Right hindlimb (tissue), 1 donor: ENCODE results near the gene TMED9.
A peak's percentile ranks its signal among the peaks of the same experiment; 100 is the strongest.
"Not testable (repeated sequence)": the region's sequence is repeated elsewhere in the genome, so short reads cannot be mapped to it uniquely, and the experiment has no call there.

Source experiments
- DNase-seq: peaks from one replicate; pipeline ENCODE4 v3.0.0-alpha.2; 2018

Gene TMED9

DNA sequence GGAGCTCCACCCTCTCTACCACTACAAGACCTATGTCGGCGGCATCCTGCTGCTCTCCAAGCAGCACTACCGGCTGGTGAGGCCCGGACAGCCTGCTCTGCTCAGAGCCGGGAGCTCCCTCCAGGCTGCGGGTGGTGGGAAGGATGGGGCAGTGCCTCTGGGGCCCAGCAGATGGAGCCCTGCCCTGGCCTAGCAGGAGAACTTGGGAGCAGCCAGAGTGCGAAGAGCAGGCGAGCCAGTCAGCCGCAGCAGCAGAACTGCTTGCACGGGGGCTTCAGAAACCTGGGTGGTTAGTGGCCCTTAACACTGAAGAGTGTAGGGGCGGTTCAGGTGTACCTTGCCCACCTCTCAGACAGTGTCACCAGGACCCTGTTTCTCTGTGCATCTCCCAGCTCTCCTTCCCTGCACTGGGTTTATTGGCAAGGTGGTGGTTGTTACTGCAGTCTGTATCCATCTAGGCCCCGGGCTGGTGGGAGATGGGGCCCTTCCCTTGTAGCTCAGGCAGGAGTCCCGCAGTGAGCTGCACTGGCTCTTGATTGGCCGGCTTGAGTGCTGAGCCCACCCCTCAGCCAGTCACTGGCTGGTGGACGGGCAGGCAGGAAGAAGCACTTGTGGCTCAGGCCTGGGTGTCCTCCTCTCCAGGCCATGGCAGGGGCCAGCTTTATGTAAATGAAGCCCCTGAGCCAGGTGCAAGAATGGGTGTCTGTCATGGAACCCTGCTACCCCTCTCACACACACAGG is 15.6 kb downstream of the TMED9 start:
- peak; percentile 84 for DNase-seq

- DNase-seq: no peak
These were observed 16.5 kb downstream of the TMED9 start for GRCh38 chr5:177608243-177609075.

- no peak for DNase-seq
These were observed 17.4 kb downstream of the TMED9 start for GRCh38 chr5:177609076-177610059.

GRCh38 chr5:177610131-177610769 is 18.2 kb downstream of the TMED9 start:
- no peak for DNase-seq

DNA sequence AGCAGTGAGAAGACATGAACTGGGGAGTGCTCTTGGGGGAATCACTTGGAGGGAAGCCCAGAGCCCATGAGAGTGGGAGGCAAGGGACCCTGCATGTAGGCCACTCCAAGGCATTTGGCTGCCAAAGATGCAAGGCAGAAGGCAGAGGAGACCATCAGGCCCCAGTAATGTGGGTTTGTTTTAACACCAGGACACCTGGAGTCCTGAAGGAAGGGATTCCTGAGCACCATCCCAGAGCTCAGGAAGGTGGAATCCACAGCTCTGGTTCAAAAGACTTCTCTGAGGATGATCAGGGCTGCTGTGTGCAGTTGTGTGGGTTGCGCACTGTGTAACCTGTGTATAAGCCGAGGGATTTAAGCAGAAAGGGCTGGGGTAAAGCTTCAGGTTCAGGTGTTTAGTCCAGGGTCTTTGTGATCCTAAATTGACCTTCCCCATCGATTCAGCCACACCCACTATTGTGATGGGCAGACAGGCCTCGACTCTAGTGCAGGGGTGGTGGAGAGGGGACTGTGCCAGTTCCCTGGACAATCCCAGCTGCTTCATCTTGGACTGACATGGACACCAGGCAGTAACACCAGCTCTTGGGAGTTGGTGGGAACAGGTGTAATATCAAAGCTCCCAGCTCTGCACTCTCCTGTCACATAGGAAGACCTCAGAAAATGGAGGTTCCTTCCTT is 18.9 kb downstream of the TMED9 start:
- no peak for DNase-seq

- DNase-seq: no peak
These were observed 19.6 kb downstream of the TMED9 start for GRCh38 chr5:177611446-177612214.

- DNase-seq: no peak
These were observed 20.2 kb downstream of the TMED9 start for GRCh38 chr5:177612215-177612673.

- no peak for DNase-seq
These were observed 28.6 kb downstream of the TMED9 start for GRCh38 chr5:177620560-177620959.

DNA sequence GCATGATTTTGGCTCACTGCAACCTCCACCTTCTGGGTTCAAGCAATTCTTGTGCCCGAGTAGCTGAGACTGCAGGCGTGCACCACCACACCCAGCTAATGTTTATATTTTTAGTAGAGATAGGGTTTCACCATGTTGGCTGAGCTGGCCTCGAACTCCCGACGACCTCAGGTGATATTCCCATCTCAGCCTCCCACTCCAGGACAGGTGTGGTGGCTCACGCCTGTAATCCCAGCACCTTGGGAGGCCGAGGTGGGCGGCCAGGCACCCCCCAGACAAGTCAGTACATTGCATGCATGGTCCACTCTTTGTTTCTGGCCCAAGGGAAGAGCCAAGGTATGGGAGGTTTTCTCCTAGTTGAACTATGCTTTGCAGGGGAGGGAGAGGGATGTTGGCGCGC is 32.2 kb downstream of the TMED9 start:
- DNase-seq: not testable (repeated sequence)

- not testable (repeated sequence) for DNase-seq
These were observed 38.2 kb downstream of the TMED9 start for GRCh38 chr5:177630186-177630585.

DNA sequence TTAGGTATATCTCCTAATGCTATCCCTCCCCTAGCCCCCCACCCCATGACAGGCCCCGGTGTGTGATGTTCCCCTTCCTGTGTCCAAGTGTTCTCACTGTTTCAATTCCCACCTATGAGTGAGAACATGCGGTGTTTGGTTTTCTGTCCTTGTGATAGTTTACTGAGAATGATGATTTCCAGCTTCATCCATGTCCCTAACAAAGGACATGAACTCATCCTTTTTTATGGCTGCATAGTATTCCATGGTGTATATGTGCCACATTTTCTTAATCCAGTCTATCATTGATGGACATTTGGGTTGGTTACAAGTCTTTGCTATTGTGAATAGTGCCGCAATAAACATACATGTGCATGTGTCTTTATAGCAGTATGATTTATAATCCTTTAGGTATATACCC is 42.9 kb downstream of the TMED9 start:
- DNase-seq: not testable (repeated sequence)

- DNase-seq: not testable (repeated sequence)
These were observed 53.5 kb downstream of the TMED9 start for GRCh38 chr5:177645462-177645861.
